GM23338 (cell line): ENCODE results near the gene NTPCR. TPM values are rescaled to one million over a fixed set of nuclear protein-coding genes. Genes with fewer than 3 reads are reported as not detected.

Experiments
- polyA plus RNA-seq: library from polyadenylated mRNA; unstranded; fragments of >200 nt; fragmentation: Nextera tagmentation; extraction: Ambion mirVana; gene quantifications from 2 replicates; pipeline ENCODE4 v1.2.1, GENCODE V29; 2016
- total RNA-seq: library from RNA; depleted of rRNA; stranded (reverse); fragments of >200 nt; shearing (Covaris generic); gene quantifications from 2 replicates; pipeline ENCODE4 v1.2.3, GENCODE V29; 2014; rRNA removed

NTPCR gene
- total and polyA plus RNA-seq, 2 experiments from 2014 or later: 64.1 to 150 TPM

Other genes with a start within 250 kb of the NTPCR start
- gene MAP10, start 145.2 kb upstream of the NTPCR start, total RNA-seq: 2.8 and 3.3 TPM in 2 replicates
- gene MAP10, start 145.2 kb upstream of the NTPCR start, polyA plus RNA-seq: 2.3 and 2.9 TPM in 2 replicates